Measurements from ENCODE around the gene CCNL2. TPM values are rescaled to one million over a fixed set of nuclear protein-coding genes. Genes with fewer than 3 reads are reported as not detected.
A peak's percentile ranks its signal among the peaks of the same experiment; 100 is the strongest.

The CCNL2 gene
- total RNA-seq, 1 experiment from 2014 or later = 142 TPM

DNA sequence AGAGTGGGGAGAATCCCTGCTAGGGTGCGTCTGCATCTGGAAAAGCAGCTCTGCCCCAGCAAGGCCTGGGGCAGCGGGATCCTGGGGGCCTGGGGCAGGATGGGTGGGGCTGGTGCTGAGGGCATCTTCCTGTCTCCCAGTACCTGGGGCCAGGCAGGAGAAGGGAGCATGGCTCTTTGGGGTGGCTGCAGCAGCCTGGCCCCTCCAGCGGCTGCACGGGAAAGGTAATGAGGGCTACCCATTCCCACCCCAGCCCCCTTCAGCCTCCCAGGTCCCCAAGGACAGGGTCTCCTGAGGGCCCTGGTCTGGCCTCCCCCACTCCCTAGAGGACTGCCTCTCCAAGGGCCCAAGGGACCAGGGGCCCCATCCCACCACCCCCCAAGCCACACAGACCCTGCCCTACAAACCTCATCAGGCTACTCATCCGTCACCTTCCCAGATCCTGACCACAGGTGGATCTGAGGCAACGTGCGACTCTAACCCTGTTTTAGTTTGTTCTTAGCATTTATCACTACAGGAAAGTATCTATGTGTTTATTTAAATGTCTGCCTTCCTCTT lies 22.9 kb upstream of the CCNL2 start (continued):
- TF ChIP-seq SOX15 (CRISPR knock-in tag; IDR thresholded peaks at IDR 0.05) = no peak
- TF ChIP-seq SMAD4 (CRISPR knock-in tag; IDR thresholded peaks at IDR 0.05) = no peak
- TF ChIP-seq, protein P1, sequence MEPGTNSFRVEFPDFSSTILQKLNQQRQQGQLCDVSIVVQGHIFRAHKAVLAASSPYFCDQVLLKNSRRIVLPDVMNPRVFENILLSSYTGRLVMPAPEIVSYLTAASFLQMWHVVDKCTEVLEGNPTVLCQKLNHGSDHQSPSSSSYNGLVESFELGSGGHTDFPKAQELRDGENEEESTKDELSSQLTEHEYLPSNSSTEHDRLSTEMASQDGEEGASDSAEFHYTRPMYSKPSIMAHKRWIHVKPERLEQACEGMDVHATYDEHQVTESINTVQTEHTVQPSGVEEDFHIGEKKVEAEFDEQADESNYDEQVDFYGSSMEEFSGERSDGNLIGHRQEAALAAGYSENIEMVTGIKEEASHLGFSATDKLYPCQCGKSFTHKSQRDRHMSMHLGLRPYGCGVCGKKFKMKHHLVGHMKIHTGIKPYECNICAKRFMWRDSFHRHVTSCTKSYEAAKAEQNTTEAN (CRISPR knock-in tag; IDR thresholded peaks at IDR 0.05) = no peak

DNA sequence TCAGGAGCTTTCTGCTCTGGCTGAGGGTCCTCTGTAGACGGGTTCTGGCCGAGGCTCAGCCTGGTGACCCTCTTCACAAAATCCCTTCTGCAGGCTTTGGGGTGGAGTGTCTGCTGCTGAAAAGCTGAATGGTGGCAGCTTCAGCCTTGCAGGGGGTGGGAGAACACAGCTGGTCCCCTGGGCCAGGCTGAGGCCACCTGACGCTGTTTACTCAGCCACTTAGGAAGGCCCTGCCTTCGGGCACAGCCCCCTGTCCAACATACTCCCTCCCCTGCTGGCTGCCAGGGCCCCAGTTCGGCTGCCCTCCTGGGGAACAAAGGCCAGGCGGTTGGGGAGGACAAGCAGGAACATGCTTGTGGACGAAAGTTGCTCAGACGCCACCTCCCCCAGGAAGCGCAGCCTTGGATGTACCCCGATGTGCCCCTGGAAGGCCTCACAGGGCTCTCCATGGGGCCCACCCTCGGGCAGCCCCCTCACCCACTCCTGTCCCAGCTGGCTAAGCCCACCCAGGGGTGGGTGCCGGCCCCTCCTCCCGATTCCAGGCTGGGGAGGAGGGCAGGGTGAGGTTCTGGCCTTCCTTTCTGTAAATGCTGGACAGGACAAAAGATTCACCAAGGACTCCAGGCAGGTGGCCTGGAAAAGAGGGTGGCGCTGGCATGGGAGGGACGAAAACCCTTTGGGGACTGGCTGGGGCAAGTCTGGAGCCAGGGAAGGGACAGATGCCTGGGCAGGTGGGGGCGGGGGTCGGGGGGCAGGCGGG lies 22.2 kb upstream of the CCNL2 start, which contains the start of gene ANKRD65:
Gene ANKRD65 (minus strand): TSS at position 130 of the 760 bp plus-strand sequence. CDS start 271 bp downstream, outside the sequence.
- CTCF ChIA-PET = interaction anchor here (1.1 to 1.6 kb wide), 3 partner anchors 12 to 19 kb away, joined by 4 to 6 read pairs (median 5); no protein-coding TSS in a partner anchor
- Mint-ChIP-seq H3K27ac (no peak within 1 kb of the TSS), H3K36me3 (no peaks in the 10 kb centered on the region), H3K27me3 (ENCODE audit: low read depth) (peaks cover 2% of the 10 kb centered on the region; the same call in 1 of the 2 replicates), H3K9me3 (no peaks in the 10 kb centered on the region), H3K4me3 (peak within 1 kb of the TSS; percentile 34), H3K4me1 (peaks cover 39% of the 10 kb centered on the region)
- no peak for ATAC-seq
- POLR2A ChIA-PET = no interaction called here
- TF ChIP-seq ZNF423 (CRISPR knock-in tag; IDR thresholded peaks at IDR 0.05) (peak; percentile 49), KAT7 (CRISPR knock-in tag; IDR thresholded peaks at IDR 0.05; ENCODE audit: borderline replicate concordance) (no peak)
- DNase-seq (ENCODE audit: low spot score) = peak; percentile 15

DNA sequence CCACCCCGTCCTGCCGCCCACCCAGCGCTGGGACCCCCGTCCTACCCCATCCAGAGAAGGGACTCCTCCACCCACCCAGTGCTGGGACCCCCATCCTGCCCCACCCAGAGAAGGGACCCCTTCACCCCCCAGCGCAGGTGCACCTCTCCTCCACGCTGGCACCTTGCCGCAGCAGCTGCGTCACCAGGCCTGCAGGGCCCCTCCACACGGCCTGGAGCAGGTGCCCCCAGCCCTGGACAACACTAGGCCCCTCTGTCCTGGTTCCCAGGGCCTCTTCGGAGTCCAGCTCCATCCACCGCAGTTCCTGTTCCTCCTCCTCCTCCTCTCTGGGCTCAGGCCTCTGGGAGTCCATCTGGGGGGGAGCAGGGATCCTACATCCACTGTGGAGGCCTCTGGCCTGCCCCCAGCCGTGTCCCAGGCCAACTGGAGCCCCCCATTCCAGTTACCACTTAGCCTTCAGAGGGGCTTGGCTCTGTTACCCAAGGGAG lies 21.6 kb upstream of the CCNL2 start:
- Mint-ChIP-seq H3K4me3 (peak overlapping the region; percentile 34), H3K27ac (no peak overlapping the region), H3K9me3 (no peaks in the 10 kb centered on the region), H3K27me3 (ENCODE audit: low read depth) (peaks cover 2% of the 10 kb centered on the region; the same call in 1 of the 2 replicates), H3K36me3 (no peaks in the 10 kb centered on the region), H3K4me1 (peaks cover 36% of the 10 kb centered on the region)
- ATAC-seq (no peak), DNase-seq (ENCODE audit: low spot score) (no peak)
- ChIA-PET CTCF (interaction anchor here (0.6 to 1.6 kb wide), 4 partner anchors 10 to 18 kb away, joined by 3 to 6 read pairs (median 4); no protein-coding TSS in a partner anchor), POLR2A (interaction anchor here (1.5 kb wide), 1 partner anchor 10 kb away, joined by 5 read pairs; no protein-coding TSS in a partner anchor)
- TF ChIP-seq, protein P2, sequence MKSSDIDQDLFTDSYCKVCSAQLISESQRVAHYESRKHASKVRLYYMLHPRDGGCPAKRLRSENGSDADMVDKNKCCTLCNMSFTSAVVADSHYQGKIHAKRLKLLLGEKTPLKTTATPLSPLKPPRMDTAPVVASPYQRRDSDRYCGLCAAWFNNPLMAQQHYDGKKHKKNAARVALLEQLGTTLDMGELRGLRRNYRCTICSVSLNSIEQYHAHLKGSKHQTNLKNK (CRISPR knock-in tag; IDR thresholded peaks at IDR 0.05) = no peak
- TF ChIP-seq, protein P3, sequence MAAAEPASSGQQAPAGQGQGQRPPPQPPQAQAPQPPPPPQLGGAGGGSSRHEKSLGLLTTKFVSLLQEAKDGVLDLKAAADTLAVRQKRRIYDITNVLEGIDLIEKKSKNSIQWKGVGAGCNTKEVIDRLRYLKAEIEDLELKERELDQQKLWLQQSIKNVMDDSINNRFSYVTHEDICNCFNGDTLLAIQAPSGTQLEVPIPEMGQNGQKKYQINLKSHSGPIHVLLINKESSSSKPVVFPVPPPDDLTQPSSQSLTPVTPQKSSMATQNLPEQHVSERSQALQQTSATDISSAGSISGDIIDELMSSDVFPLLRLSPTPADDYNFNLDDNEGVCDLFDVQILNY (CRISPR knock-in tag; IDR thresholded peaks at IDR 0.05) = no peak
- TF ChIP-seq, protein P4, sequence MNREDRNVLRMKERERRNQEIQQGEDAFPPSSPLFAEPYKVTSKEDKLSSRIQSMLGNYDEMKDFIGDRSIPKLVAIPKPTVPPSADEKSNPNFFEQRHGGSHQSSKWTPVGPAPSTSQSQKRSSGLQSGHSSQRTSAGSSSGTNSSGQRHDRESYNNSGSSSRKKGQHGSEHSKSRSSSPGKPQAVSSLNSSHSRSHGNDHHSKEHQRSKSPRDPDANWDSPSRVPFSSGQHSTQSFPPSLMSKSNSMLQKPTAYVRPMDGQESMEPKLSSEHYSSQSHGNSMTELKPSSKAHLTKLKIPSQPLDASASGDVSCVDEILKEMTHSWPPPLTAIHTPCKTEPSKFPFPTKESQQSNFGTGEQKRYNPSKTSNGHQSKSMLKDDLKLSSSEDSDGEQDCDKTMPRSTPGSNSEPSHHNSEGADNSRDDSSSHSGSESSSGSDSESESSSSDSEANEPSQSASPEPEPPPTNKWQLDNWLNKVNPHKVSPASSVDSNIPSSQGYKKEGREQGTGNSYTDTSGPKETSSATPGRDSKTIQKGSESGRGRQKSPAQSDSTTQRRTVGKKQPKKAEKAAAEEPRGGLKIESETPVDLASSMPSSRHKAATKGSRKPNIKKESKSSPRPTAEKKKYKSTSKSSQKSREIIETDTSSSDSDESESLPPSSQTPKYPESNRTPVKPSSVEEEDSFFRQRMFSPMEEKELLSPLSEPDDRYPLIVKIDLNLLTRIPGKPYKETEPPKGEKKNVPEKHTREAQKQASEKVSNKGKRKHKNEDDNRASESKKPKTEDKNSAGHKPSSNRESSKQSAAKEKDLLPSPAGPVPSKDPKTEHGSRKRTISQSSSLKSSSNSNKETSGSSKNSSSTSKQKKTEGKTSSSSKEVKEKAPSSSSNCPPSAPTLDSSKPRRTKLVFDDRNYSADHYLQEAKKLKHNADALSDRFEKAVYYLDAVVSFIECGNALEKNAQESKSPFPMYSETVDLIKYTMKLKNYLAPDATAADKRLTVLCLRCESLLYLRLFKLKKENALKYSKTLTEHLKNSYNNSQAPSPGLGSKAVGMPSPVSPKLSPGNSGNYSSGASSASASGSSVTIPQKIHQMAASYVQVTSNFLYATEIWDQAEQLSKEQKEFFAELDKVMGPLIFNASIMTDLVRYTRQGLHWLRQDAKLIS (CRISPR knock-in tag; IDR thresholded peaks at IDR 0.05; ENCODE audit: borderline replicate concordance) = no peak

DNA sequence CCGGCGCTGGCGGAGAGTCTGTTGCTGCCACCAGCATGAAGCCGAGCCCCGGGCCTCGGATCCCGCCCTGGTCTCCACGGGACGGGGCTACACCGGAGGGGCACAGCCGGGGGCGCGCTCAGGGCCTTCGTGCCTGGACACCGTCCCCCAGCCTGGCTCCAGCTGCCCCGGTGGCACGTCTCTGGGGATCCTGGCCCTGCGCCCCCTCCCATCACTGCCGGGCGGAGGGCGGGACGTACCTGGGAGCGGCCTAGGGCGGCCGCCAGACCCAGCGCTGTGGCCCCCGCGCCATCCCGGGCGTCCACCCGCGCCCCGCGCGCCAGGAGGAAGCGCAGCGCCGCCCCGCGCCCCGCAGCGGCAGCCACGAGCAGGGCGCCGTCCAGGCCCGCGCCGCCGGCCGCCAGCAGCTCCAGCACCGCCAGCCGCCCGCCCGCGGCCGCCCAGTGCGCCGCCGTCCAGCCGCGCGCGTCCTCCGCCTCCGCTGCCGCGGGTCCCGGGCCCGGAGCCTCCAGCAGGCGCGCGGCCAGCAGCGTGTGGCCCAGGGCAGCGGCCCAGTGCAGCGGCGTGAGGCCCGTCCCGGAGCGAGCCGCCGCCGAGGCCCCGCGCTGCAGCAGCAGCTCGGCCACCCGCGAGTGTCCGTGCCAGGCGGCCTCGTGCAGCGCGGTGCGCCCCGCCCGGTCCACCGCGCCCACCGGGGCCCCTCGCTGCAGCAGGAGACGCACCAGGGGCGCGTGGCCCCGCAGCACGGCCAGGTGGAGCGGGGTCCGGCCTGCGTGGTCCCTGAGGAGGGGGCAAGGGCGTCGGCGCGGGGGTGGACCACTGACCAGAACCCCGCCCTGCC lies 20.9 kb upstream of the CCNL2 start:
- peak; percentile 57 for ATAC-seq
- no peaks in the 10 kb centered on the region for H3K9me3 Mint-ChIP-seq

More for the DNA sequence above, 20.9 kb upstream of the CCNL2 start:
- H3K4me3 Mint-ChIP-seq = no peak overlapping the region
- ChIA-PET POLR2A (interaction anchor here (1.5 kb wide), 1 partner anchor 11 kb away, joined by 5 read pairs; no protein-coding TSS in a partner anchor), CTCF (interaction anchor here (0.6 to 1.6 kb wide), 5 partner anchors 9 to 26 kb away, joined by 3 to 6 read pairs (median 5); no protein-coding TSS in a partner anchor)
- H3K36me3 Mint-ChIP-seq = no peaks in the 10 kb centered on the region
- H3K27me3 Mint-ChIP-seq (ENCODE audit: low read depth) = peaks cover 2% of the 10 kb centered on the region; the same call in 1 of the 2 replicates
- H3K27ac Mint-ChIP-seq = 0 out of 2 replicates have a peak overlapping the region, but pooled peaks have one; percentile 70
- peaks cover 33% of the 10 kb centered on the region for H3K4me1 Mint-ChIP-seq
- TF ChIP-seq ZNF263 (CRISPR knock-in tag; IDR thresholded peaks at IDR 0.05; ENCODE audit: low read depth) = no peak
- peak; percentile 52 for DNase-seq (ENCODE audit: low spot score)

All from WTC11 (cell line).